HEK293T (cell line): ENCODE measurements around the gene LRRC36.

Experiments
- NFRKB ChIP-seq: fragments of 450-650 bp; IDR thresholded peaks from 2 replicates; pipeline ENCODE4 v1.6.1; 2016; ENCODE audit warnings: mild to moderate bottlenecking, moderate library complexity
- SP1 ChIP-seq: fragments of 450-650 bp; IDR thresholded peaks from 2 replicates; pipeline ENCODE4 v1.6.1; 2017

GRCh38 chr16:67405336-67405735 lies 78.7 kb downstream of the LRRC36 start:
- TF ChIP-seq SP1 (no peak), NFRKB (no peak)
